GM13977 (cell line): ENCODE results near the gene ELP4.

Source experiments
- DNase-seq: peaks from one replicate; pipeline ENCODE4 v3.0.0; 2012; ENCODE audit warnings: low spot score
- in situ Hi-C: fragments of 300-500 bp; cut with MboI; formaldehyde crosslinking; loops from one replicate; pipeline ENCODE4 v1.12.0; 2022; ENCODE audit warnings: low sequenced_read_pairs, low pct_unique_long_range_greater_than_20kb, mixed read lengths, inconsistent platforms; ENCODE audit not compliant: unreplicated experiment
- TF ChIP-seq, protein P1 (sequence below): IDR thresholded peaks from 2 replicates; pipeline ENCODE4 v1.5.1; 2012; ENCODE audit warnings: mild to moderate bottlenecking, control low read depth; ENCODE audit not compliant: insufficient read depth; ENCODE audit errors: extremely low read depth, missing control alignments

Gene ELP4

DNA sequence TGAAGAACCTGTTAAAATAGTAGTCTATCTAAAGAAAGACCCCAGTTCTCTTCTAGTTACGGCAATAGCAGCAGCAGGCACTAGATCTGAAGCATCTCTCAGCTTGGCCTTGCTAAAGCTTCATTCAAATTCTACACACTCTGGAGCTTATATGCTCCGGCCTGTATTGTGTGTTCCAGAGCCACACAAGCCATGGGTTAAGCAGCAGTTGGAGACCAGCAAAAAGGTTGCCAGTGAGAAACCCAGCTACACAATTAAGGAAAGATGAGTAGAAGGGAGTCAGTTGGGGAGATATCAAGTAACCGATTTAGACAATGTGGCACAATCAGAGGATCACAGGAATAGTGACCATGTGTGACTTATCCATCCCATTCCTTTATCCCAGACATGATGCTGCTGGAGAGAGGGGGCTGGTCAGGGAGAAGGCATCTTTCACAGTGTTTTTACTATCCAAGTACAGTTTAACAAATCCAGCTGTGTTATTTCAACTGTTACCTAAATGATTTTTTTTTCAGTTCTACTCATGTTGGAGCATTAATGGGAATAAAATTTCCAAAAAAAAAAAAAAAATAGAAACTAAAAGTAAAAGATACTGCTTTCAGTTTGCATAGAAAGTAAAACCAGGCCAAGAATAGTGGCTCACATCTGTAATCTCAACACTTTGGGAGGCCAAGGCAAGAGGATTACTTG is 260.6 kb downstream of the ELP4 start:
- TF ChIP-seq, protein P1, sequence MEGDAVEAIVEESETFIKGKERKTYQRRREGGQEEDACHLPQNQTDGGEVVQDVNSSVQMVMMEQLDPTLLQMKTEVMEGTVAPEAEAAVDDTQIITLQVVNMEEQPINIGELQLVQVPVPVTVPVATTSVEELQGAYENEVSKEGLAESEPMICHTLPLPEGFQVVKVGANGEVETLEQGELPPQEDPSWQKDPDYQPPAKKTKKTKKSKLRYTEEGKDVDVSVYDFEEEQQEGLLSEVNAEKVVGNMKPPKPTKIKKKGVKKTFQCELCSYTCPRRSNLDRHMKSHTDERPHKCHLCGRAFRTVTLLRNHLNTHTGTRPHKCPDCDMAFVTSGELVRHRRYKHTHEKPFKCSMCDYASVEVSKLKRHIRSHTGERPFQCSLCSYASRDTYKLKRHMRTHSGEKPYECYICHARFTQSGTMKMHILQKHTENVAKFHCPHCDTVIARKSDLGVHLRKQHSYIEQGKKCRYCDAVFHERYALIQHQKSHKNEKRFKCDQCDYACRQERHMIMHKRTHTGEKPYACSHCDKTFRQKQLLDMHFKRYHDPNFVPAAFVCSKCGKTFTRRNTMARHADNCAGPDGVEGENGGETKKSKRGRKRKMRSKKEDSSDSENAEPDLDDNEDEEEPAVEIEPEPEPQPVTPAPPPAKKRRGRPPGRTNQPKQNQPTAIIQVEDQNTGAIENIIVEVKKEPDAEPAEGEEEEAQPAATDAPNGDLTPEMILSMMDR = no peak
- in situ Hi-C loops = no loop called here
- DNase-seq = no peak

DNA sequence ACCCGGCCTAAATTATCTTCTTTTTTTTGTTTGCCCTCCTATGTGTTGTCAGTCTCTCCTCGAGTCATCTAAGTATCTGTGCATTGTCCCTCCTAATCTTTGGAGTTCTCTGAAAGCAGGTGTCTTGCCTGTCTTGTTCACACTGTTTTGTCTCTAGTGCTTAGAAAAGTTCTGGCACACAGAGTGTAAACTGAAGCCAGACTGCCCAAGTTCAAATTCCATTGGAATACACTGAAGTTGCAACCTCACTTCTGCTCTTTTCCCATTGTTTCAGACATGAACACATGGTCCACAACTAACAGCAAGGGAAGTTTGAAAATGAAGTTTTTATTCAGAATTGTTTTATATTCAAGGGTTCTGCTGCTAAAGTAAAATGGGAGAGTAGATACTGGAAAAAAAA is 262.8 kb downstream of the ELP4 start:
- in situ Hi-C loops = no loop called here
- DNase-seq = no peak
- TF ChIP-seq, protein P1 = no peak

DNA sequence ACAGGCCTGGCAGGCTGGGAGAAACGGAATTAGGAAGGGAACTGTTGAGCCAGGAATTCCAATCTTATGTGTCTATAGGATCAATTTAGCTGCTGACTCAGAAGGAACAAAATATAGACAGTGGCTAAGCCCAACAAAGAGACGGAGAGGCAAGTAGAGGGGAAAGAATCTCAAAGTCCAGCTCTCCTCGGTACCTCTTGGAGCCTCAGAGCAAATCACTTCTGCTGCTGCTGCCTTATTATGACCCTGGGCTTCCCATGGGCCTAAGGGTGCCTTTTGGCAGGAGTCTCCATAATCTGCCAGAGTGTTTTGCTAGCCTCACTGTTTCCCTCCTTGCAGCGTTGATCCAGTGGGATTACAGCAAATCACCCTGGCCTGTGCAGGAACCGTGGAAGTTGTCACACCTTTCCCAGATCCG is 269.8 kb downstream of the ELP4 start:
- in situ Hi-C loops = loop anchor here (25.0 kb wide), 1 partner anchor 292 kb away; no protein-coding TSS in a partner anchor
- TF ChIP-seq, protein P1 = no peak
- no peak for DNase-seq

DNA sequence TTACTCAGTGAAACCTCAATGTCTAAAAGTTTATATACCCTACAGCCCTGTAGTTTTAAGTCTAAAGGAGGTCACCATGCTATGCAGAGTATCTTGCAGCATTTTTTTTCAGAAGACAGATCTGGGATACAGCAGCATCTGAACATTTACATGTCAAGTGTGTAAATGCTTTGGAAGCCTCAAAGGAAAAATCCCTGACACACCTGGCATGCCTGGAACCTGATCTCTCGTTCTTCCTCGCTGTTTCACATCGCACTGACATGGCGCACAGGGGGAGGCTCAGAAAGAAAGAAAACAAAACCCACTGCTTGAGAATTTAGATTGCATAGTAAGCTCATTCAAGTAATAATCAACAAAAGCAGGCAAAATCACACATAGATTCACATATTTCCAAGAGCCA is 270.5 kb downstream of the ELP4 start:
- TF ChIP-seq, protein P1 = no peak
- DNase-seq = no peak
- in situ Hi-C loops = loop anchor here (25.0 kb wide), 1 partner anchor 293 kb away; no protein-coding TSS in a partner anchor

DNA sequence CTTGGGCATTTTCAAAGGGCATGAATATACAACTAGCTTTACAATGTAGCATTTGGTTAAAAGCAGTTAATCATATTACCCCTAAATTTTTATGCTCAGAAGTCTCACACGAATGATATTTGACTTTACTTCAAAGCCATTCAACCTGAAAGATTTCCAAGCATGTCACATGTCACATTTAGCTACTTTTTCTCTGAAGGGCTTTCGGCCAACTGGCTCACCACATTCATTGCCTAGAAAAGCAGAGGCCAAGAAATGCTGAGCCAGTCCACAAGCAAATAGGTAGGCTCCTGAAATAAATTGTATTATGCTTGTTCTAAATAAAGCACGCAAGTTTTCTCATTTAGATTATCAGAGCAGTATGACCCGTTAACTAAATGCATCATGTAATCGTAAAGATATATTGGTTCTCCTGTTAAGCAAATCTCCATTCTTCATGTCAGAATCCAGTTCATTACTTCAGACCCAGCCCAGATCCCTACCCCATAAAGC is 271.0 kb downstream of the ELP4 start:
- no peak for DNase-seq
- in situ Hi-C loops = loop anchor here (25.0 kb wide), 1 partner anchor 293 kb away; no protein-coding TSS in a partner anchor
- TF ChIP-seq, protein P1 = no peak

- in situ Hi-C loops = loop anchor here (25.0 kb wide), 1 partner anchor 295 kb away; no protein-coding TSS in a partner anchor
- DNase-seq = no peak
- TF ChIP-seq, protein P1 = no peak
Measured at GRCh38 chr11:31782257-31782656, 272.7 kb downstream of the ELP4 start.
